HCT116 (cell line): ENCODE measurements around the gene B4GALNT3. TPM values are rescaled to one million over a fixed set of nuclear protein-coding genes. Genes with fewer than 3 reads are reported as not detected.

Source experiments
- ATAC-seq: fragments of 200-7000 bp; cut with Tn5 transposase; 2 replicates; pipeline ENCODE4 v1.9.1; 2020; ENCODE audit warnings: mild to moderate bottlenecking, moderate library complexity
- BruUV-seq: library from RNA; stranded (reverse); fragments of 400-500 nt; replicated peaks from 2 replicates; lab custom pipeline; 2021; lab: Mats Ljungman, UMichigan
- CTCF ChIA-PET: fragments of 300-600 bp; sonication (Branson Sonifier 250); formaldehyde crosslinking; loops from one replicate; lab custom pipeline; 2021; ENCODE audit warnings: antibody characterized with exemption; lab: Charles Lee
- POLR2A ChIA-PET: fragments of 300-600, 350-600 bp; sonication (Branson Sonifier 250); formaldehyde crosslinking; loops from one replicate; lab custom pipeline; 2021; ENCODE audit warnings: antibody characterized with exemption; lab: Charles Lee
- RAD21 ChIA-PET, 2 experiments: fragments of 300-600 bp; sonication (Branson Sonifier 250); formaldehyde crosslinking; loops; one replicate each; lab custom pipeline; 2023; ENCODE audit warnings: low total read pairs in 2 of 2; ENCODE audit not compliant: uncharacterized antibody in 2 of 2, unreplicated experiment in 2 of 2, low non-redundant PET in 1 of 2; lab: Charles Lee
- DNase-seq: peaks from one replicate; pipeline ENCODE4 v3.0.0-alpha.2; 2010; ENCODE audit warnings: low read depth, low spot score
- H2AFZ ChIP-seq: fragments of 200-600 bp; shearing (Covaris generic), sonication (generic); 2 replicates; pipeline ENCODE4 v1.6.1; 2017; ENCODE audit warnings: low read depth, mixed run types, mixed read lengths, antibody characterized with exemption, low read length; ENCODE audit not compliant: poor library complexity, severe bottlenecking
- H3K27ac ChIP-seq: 2 replicates; pipeline ENCODE4 v1.5.1; 2012; ENCODE audit warnings: low read depth, low read length
- H3K27me3 ChIP-seq: fragments of 200-600 bp; sonication (generic); 2 replicates; pipeline ENCODE4 v1.6.1; 2016; ENCODE audit warnings: mixed run types, low read length, mixed read lengths; ENCODE audit not compliant: insufficient read depth
- H3K36me3 ChIP-seq, 2 experiments: fragments of 200-500 bp in 1 of 2; fragments of 200-600 bp in 1 of 2; sonication (Bioruptor generic) in 1 of 2; sonication (generic) in 1 of 2; 2 replicates each; pipeline versions ENCODE4 v1.5.1 to v1.6.1; 2014 to 2016; ENCODE audit warnings: low read length in 2 of 2, inconsistent platforms in 1 of 2, mixed read lengths in 1 of 2, mixed run types in 1 of 2; ENCODE audit not compliant: insufficient read depth in 2 of 2, control insufficient read depth in 1 of 2
- H3K4me1 ChIP-seq, 2 experiments: fragments of 200-600 bp in 1 of 2; sonication (generic) in 1 of 2; 2 replicates each; pipeline versions ENCODE4 v1.5.1 to v1.6.1; 2012 to 2017; ENCODE audit warnings: low read length in 2 of 2, inconsistent platforms in 1 of 2, mild to moderate bottlenecking in 1 of 2, mixed read lengths in 1 of 2, mixed run types in 1 of 2, moderate library complexity in 1 of 2; ENCODE audit not compliant: insufficient read depth in 2 of 2, control insufficient read depth in 1 of 2
- H3K4me2 ChIP-seq: fragments of 200-600 bp; sonication (generic); 2 replicates; pipeline ENCODE4 v1.6.1; 2017; ENCODE audit warnings: mixed run types, low read length, mixed read lengths
- H3K4me3 ChIP-seq, 2 experiments: fragments of 200-600 bp in 1 of 2; sonication (generic) in 1 of 2; replicated peaks in 1 of 2; 2 replicates each; pipeline ENCODE4 v1.5.1; 2011 to 2016; ENCODE audit warnings: low read length in 2 of 2, control low read depth in 1 of 2, low read depth in 1 of 2, mild to moderate bottlenecking in 1 of 2, mixed read lengths in 1 of 2, mixed run types in 1 of 2
- H3K79me2 ChIP-seq: fragments of 200-600 bp; sonication (generic); 2 replicates; pipeline ENCODE4 v1.6.1; 2017; ENCODE audit warnings: mild to moderate bottlenecking, mixed run types, low read length, moderate library complexity, mixed read lengths; ENCODE audit not compliant: insufficient read depth
- H3K9ac ChIP-seq: fragments of 200-600 bp; sonication (generic); 2 replicates; pipeline ENCODE4 v1.6.1; 2016; ENCODE audit warnings: low read length, mixed read lengths
- H3K9me2 ChIP-seq: fragments of 200-600 bp; sonication (generic), shearing (Covaris generic); 2 replicates; pipeline ENCODE4 v1.6.1; 2017; ENCODE audit warnings: mixed run types, mild to moderate bottlenecking, moderate library complexity; ENCODE audit not compliant: insufficient read depth
- H3K9me3 ChIP-seq, 2 experiments: fragments of 200-500 bp in 1 of 2; fragments of 200-600 bp in 1 of 2; sonication (Bioruptor generic) in 1 of 2; sonication (generic) in 1 of 2; 2 replicates each; pipeline ENCODE4 v1.6.1; 2014 to 2017; ENCODE audit warnings: low read length in 2 of 2, mixed read lengths in 2 of 2, inconsistent platforms in 1 of 2, low read depth in 1 of 2, mild to moderate bottlenecking in 1 of 2, mixed run types in 1 of 2, moderate library complexity in 1 of 2; ENCODE audit not compliant: control insufficient read depth in 1 of 2, insufficient read depth in 1 of 2
- H4K20me1 ChIP-seq: fragments of 200-600 bp; sonication (generic), shearing (Covaris generic); 2 replicates; pipeline ENCODE4 v1.6.1; 2017; ENCODE audit warnings: mixed run types, mild to moderate bottlenecking, moderate library complexity; ENCODE audit not compliant: insufficient read depth
- CBX3 ChIP-seq: IDR thresholded peaks from 2 replicates; pipeline ENCODE4 v1.6.1; 2012; ENCODE audit warnings: low read depth
- CEBPB ChIP-seq: IDR thresholded peaks from 2 replicates; pipeline ENCODE4 v1.6.1; 2012; ENCODE audit warnings: low read depth
- EGR1 ChIP-seq: IDR thresholded peaks from 2 replicates; pipeline ENCODE4 v1.6.1; 2012; ENCODE audit warnings: low read depth
- JUND ChIP-seq: IDR thresholded peaks from 2 replicates; pipeline ENCODE4 v1.6.1; 2012
- POLR2AphosphoS5 ChIP-seq: IDR thresholded peaks from 2 replicates; pipeline ENCODE4 v1.6.1; 2011; ENCODE audit warnings: mild to moderate bottlenecking, low read depth, low read length, moderate library complexity
- SP1 ChIP-seq: IDR thresholded peaks from 2 replicates; pipeline ENCODE4 v1.6.1; 2012; ENCODE audit warnings: low read depth
- TCF7L2 ChIP-seq: IDR thresholded peaks from 2 replicates; pipeline ENCODE4 v1.7.0; 2011; ENCODE audit warnings: borderline replicate concordance, inconsistent platforms; ENCODE audit not compliant: insufficient read depth, insufficient read length; ENCODE audit errors: extremely low read depth
- YY1 ChIP-seq: IDR thresholded peaks from 2 replicates; pipeline ENCODE4 v1.6.1; 2011; ENCODE audit warnings: low read length, low read depth, moderate library complexity, mild to moderate bottlenecking; ENCODE audit not compliant: insufficient replicate concordance; ENCODE audit errors: extremely low read depth
- ZNF274 ChIP-seq: fragments of 200-500 bp; sonication (Bioruptor generic); IDR thresholded peaks from 2 replicates; pipeline ENCODE4 v1.6.1; 2014; ENCODE audit warnings: mild to moderate bottlenecking, low read depth, low read length, inconsistent platforms
- intact Hi-C: fragments of 100-400 bp; cut with micrococcal nuclease; formaldehyde crosslinking; loops from 2 replicates; pipeline ENCODE4 v1.10.0; 2022
- total RNA-seq: library from RNA; stranded (reverse); gene quantifications from one replicate; pipeline ENCODE4 v1.2.1, GENCODE V29; 2021; ENCODE audit not compliant: unreplicated experiment
- TF ChIP-seq, protein P1 (sequence below), 3 experiments: fragments of 200-600 bp in 1 of 3; sonication (generic) in 1 of 3; IDR thresholded peaks in 2 of 3; conservative IDR thresholded peaks in 1 of 3; 2 replicates each; pipeline ENCODE4 v1.5.1; 2012 to 2017; ENCODE audit warnings: low read depth in 2 of 3, low read length in 2 of 3, antibody characterized with exemption in 1 of 3, borderline replicate concordance in 1 of 3, control low read depth in 1 of 3, mild to moderate bottlenecking in 1 of 3, mixed read lengths in 1 of 3, mixed run types in 1 of 3, moderate library complexity in 1 of 3; ENCODE audit not compliant: insufficient read depth in 1 of 3
- TF ChIP-seq, protein P2 (sequence below): IDR thresholded peaks from 2 replicates; pipeline ENCODE4 v1.6.1; 2012; ENCODE audit warnings: low read depth

Gene B4GALNT3
- total RNA-seq, 1 experiment from 2014 or later = 18.2 TPM

- Histone ChIP-seq H3K27ac (no peak overlapping the region), H3K27me3 (no peaks in the 10 kb centered on the region), H3K4me3 (no peak overlapping the region), H3K4me1 (no peaks in the 10 kb centered on the region), H3K9ac (no peak overlapping the region), H3K36me3 (peaks cover 12 to 18% of the 10 kb centered on the region in 2 experiments; a peak in 3 of 4 replicates), H3K4me2 (no peak overlapping the region), H3K79me2 (no peaks in the 10 kb centered on the region), H2AFZ (no peak overlapping the region), H3K9me2 (no peaks in the 10 kb centered on the region), H3K9me3 (no peaks in the 10 kb centered on the region), H4K20me1 (no peaks in the 10 kb centered on the region)
- RAD21 ChIA-PET = no interaction called here
- POLR2A ChIA-PET = no interaction called here
- CTCF ChIA-PET = no interaction called here
- BruUV-seq = no TSS peak
- DNase-seq = no peak
- intact Hi-C loops = no loop called here
- ATAC-seq = no peak
- TF ChIP-seq, protein P1, sequence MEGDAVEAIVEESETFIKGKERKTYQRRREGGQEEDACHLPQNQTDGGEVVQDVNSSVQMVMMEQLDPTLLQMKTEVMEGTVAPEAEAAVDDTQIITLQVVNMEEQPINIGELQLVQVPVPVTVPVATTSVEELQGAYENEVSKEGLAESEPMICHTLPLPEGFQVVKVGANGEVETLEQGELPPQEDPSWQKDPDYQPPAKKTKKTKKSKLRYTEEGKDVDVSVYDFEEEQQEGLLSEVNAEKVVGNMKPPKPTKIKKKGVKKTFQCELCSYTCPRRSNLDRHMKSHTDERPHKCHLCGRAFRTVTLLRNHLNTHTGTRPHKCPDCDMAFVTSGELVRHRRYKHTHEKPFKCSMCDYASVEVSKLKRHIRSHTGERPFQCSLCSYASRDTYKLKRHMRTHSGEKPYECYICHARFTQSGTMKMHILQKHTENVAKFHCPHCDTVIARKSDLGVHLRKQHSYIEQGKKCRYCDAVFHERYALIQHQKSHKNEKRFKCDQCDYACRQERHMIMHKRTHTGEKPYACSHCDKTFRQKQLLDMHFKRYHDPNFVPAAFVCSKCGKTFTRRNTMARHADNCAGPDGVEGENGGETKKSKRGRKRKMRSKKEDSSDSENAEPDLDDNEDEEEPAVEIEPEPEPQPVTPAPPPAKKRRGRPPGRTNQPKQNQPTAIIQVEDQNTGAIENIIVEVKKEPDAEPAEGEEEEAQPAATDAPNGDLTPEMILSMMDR (IDR thresholded peaks at IDR 0.05 in 2 of 3, conservative IDR thresholded peaks at IDR 0.05 in 1 of 3; ENCODE audit: borderline replicate concordance in 1 of 3, insufficient read depth in 1 of 3, low read depth in 2 of 3, low read length in 2 of 3) = no peak
- TF ChIP-seq TCF7L2 (no peak), CEBPB (no peak), SP1 (no peak), ZNF274 (no peak), JUND (no peak), EGR1 (no peak), CBX3 (no peak), POLR2AphosphoS5 (no peak), YY1 (no peak)
- TF ChIP-seq, protein P2, sequence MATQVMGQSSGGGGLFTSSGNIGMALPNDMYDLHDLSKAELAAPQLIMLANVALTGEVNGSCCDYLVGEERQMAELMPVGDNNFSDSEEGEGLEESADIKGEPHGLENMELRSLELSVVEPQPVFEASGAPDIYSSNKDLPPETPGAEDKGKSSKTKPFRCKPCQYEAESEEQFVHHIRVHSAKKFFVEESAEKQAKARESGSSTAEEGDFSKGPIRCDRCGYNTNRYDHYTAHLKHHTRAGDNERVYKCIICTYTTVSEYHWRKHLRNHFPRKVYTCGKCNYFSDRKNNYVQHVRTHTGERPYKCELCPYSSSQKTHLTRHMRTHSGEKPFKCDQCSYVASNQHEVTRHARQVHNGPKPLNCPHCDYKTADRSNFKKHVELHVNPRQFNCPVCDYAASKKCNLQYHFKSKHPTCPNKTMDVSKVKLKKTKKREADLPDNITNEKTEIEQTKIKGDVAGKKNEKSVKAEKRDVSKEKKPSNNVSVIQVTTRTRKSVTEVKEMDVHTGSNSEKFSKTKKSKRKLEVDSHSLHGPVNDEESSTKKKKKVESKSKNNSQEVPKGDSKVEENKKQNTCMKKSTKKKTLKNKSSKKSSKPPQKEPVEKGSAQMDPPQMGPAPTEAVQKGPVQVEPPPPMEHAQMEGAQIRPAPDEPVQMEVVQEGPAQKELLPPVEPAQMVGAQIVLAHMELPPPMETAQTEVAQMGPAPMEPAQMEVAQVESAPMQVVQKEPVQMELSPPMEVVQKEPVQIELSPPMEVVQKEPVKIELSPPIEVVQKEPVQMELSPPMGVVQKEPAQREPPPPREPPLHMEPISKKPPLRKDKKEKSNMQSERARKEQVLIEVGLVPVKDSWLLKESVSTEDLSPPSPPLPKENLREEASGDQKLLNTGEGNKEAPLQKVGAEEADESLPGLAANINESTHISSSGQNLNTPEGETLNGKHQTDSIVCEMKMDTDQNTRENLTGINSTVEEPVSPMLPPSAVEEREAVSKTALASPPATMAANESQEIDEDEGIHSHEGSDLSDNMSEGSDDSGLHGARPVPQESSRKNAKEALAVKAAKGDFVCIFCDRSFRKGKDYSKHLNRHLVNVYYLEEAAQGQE = no peak
Measured at GRCh38 chr12:414859-415258, 44.9 kb upstream of the B4GALNT3 start.
